Activated T-cell treated with anti-CD3 and anti-CD28 coated beads, Interleukin-2, amount 50 U/mL, for 4 hours (primary cell): ENCODE results near the gene NCKAP5. TPM values are rescaled to one million over a fixed set of nuclear protein-coding genes. Genes with fewer than 3 reads are reported as not detected.

Experiments
- ATAC-seq, 2 donors: fragments of 200-7000 bp; cut with Tn5 transposase; one replicate each; pipeline ENCODE4 v1.10.0; 2021
- DNase-seq: peaks from one replicate; pipeline ENCODE4 v3.0.0-alpha.2; 2020
- H3K27me3 Mint-ChIP-seq: one replicate; pipeline ENCODE4 v1.8.0; 2021; ENCODE audit warnings: low read depth, mixed read lengths
- H3K36me3 Mint-ChIP-seq: one replicate; pipeline ENCODE4 v1.8.0; 2022; ENCODE audit warnings: mixed read lengths; ENCODE audit not compliant: insufficient read depth
- H3K4me1 Mint-ChIP-seq: one replicate; pipeline ENCODE4 v1.8.0; 2021; ENCODE audit warnings: low read depth, mixed read lengths
- H3K4me3 Mint-ChIP-seq: one replicate; pipeline ENCODE4 v1.8.0; 2021; ENCODE audit warnings: mild to moderate bottlenecking, moderate library complexity, mixed read lengths
- H3K9me3 Mint-ChIP-seq: one replicate; pipeline ENCODE4 v1.8.0; 2021; ENCODE audit warnings: mixed read lengths
- total RNA-seq, 3 donors: library from RNA; stranded (reverse); gene quantifications; one replicate each; pipeline ENCODE4 v1.2.1, GENCODE V29; 2021

NCKAP5 gene
- under 1 TPM in 1 of 3 donors, not detected in 2; 0.03 TPM for total RNA-seq

DNA sequence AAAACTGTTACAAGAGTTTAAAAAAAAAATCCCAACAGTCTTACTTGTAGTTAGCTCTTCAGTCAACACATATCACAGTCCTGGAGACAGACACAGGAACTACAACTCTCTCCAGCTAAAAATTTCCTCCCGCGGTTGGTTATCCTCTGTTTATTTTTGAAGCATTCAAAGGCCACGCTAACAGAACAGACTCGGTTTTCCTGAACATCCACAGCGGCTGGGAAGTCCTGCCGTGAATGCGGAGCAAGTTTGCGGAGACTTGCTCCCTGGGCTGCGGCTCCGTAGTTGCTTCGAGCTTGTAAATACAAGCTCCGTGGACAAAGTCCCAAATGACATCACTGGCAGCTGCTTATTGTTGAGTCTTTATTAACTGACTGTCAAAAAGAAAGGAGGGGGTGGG, at the start of gene NCKAP5:
NCKAP5 (minus strand) TSS at position 292 of the 400 bp plus-strand sequence. CDS start 50,937 bp downstream, outside the sequence.
- ATAC-seq (no peak), DNase-seq (no peak)
- Mint-ChIP-seq H3K36me3 (no peaks in the 10 kb centered on the region), H3K4me3 (no peak within 1 kb of the TSS), H3K4me1 (no peaks in the 10 kb centered on the region), H3K9me3 (no peaks in the 10 kb centered on the region), H3K27me3 (peaks cover 3% of the 10 kb centered on the region)

- Mint-ChIP-seq H3K4me1 (no peaks in the 10 kb centered on the region), H3K9me3 (peaks cover 5% of the 10 kb centered on the region), H3K4me3 (no peak overlapping the region), H3K27me3 (no peaks in the 10 kb centered on the region), H3K36me3 (no peaks in the 10 kb centered on the region)
- no peak for DNase-seq
- ATAC-seq: no peak
These were observed 41.4 kb upstream of the NCKAP5 start for GRCh38 chr2:133609664-133610063.

- Mint-ChIP-seq H3K9me3 (no peaks in the 10 kb centered on the region), H3K4me1 (no peaks in the 10 kb centered on the region), H3K36me3 (no peaks in the 10 kb centered on the region), H3K27me3 (no peaks in the 10 kb centered on the region), H3K4me3 (no peak overlapping the region)
- DNase-seq (no peak), ATAC-seq (no peak)
These were observed 40.0 kb upstream of the NCKAP5 start for GRCh38 chr2:133608291-133608690.

DNA sequence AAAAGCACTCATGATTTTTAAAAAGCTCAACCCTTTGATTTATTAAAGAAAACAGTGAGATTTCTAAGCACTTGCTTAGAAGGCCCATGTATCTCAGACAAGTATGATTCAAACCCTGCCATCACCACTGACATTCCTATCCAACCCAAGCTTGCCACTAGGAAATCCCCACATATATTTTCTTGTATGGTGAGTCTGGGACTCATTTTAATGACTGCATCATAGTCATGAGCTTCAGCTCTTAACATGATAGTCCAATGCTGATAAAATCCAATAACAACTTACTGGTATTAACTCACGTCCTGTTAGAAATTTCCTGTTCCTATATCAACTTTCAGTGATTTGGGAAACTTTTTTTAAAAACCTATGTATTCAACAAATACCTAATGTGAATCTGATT, 39.4 kb upstream of the NCKAP5 start:
- H3K4me1 Mint-ChIP-seq: no peaks in the 10 kb centered on the region
- H3K27me3 Mint-ChIP-seq: no peaks in the 10 kb centered on the region
- H3K4me3 Mint-ChIP-seq: no peak overlapping the region
- no peak for ATAC-seq
- no peaks in the 10 kb centered on the region for H3K36me3 Mint-ChIP-seq
- no peak for DNase-seq
- H3K9me3 Mint-ChIP-seq: no peaks in the 10 kb centered on the region

GRCh38 chr2:133606616-133607015, 38.4 kb upstream of the NCKAP5 start:
- Mint-ChIP-seq H3K36me3 (no peaks in the 10 kb centered on the region), H3K27me3 (no peaks in the 10 kb centered on the region), H3K4me1 (no peaks in the 10 kb centered on the region), H3K4me3 (no peak overlapping the region), H3K9me3 (no peaks in the 10 kb centered on the region)
- ATAC-seq (no peak), DNase-seq (no peak)

DNA sequence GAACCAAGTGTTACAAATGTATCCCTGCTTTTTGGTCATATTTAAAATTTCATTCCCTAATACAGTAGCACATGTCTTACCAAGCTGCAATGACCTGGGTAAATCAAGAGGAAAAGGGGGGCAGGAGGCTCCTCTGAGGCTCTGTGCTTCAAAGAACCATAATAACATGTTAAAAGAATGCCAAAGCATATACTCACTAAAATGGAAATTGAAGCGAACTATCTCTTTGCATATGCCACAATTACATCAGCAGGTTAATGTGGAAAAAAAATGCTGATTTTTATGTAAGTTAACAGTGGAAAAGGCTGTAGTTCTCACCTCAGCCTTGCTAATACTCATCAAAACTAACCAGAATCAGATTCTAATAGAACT, 37.5 kb upstream of the NCKAP5 start:
- H3K4me1 Mint-ChIP-seq: no peaks in the 10 kb centered on the region
- no peaks in the 10 kb centered on the region for H3K9me3 Mint-ChIP-seq
- no peaks in the 10 kb centered on the region for H3K27me3 Mint-ChIP-seq
- H3K36me3 Mint-ChIP-seq: no peaks in the 10 kb centered on the region
- H3K4me3 Mint-ChIP-seq: no peak overlapping the region
- no peak for DNase-seq
- ATAC-seq: no peak

GRCh38 chr2:133605011-133605765, 36.9 kb upstream of the NCKAP5 start:
- no peak for DNase-seq
- H3K9me3 Mint-ChIP-seq: no peaks in the 10 kb centered on the region
- H3K36me3 Mint-ChIP-seq: no peaks in the 10 kb centered on the region
- no peak for ATAC-seq
- no peaks in the 10 kb centered on the region for H3K27me3 Mint-ChIP-seq
- no peaks in the 10 kb centered on the region for H3K4me1 Mint-ChIP-seq
- H3K4me3 Mint-ChIP-seq: no peak overlapping the region

DNA sequence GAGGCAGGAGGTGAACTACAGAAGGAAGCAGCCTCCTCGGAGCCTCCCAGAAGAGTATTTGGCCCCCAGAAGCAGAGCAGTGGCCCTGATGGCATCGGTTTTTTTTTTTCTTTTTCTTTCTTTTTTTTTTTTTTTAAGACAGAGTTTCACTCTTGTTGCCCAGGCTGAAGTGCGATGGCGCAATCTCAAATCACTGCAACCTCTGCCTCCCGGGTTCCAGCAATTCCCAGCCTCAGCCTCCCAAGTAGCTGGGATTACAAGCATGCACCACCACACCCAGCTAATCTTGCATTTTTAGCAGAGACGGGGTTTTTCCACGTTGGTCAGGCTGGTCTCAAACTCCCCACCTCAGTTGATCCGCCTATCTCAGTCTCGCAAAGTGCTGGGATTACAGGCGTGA, 34.8 kb upstream of the NCKAP5 start:
- no peak overlapping the region for H3K4me3 Mint-ChIP-seq
- no peaks in the 10 kb centered on the region for H3K4me1 Mint-ChIP-seq

DNA sequence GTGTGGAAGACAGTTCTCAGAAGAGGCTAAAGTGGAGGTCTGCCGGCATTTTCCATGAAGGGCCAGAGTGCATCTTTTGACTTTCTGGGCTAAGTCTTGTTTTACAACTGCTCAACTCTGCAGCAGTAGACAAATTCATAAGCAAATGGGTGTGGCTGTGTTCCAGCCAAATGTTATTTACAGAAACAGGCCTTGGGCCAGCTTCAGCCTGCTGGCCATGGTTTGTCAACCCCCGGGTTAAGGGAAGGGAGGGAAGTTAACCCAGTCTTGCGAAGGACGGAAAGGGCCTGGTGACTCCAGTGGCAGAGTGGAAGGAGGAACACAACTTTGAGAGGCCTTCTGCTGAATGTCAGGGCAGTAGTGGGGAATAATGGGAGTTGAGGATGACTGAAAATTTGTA, 34.3 kb upstream of the NCKAP5 start:
- ATAC-seq (no peak), DNase-seq (no peak)
- H3K36me3 Mint-ChIP-seq: no peaks in the 10 kb centered on the region
- no peaks in the 10 kb centered on the region for H3K4me1 Mint-ChIP-seq
- H3K27me3 Mint-ChIP-seq: no peaks in the 10 kb centered on the region
- no peak overlapping the region for H3K4me3 Mint-ChIP-seq
- H3K9me3 Mint-ChIP-seq: peaks cover 3% of the 10 kb centered on the region

More for the DNA sequence above, 34.8 kb upstream of the NCKAP5 start:
- Mint-ChIP-seq H3K27me3 (no peaks in the 10 kb centered on the region), H3K36me3 (no peaks in the 10 kb centered on the region), H3K9me3 (peaks cover 3% of the 10 kb centered on the region)
- DNase-seq (no peak), ATAC-seq (no peak)

DNA sequence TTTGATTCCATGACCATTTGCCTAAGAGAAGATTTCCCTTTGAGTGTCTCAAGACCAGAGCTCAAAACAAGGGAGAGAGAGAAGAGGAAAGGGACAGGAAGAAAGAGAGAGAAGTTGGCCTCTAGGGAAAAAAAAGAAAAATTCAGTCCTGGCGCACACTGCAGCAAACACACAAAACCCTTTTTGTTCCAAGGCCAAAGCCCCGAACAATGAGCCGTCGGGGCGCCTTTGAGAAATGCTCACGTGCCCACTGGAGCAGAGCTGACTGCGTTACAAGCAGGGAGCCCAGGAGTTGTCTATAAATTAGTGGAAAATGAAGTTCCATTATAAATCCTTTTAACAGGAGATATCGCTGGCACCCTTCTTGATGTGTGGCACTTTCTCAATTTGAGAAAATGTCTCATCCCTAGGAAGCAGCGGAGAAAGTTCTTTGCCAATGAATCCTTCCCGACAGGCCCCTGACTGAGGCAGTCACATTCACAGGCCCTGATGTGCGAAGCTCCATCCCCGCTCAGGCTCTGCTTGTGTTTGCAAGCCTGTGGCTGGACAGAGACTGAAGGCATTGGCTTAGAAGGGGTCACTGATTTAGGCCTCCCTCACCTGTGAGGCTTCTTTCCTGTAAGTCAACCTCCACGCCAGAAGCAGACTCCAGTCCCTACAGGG, 32.1 kb upstream of the NCKAP5 start:
- H3K4me3 Mint-ChIP-seq: no peak overlapping the region
- H3K9me3 Mint-ChIP-seq: peaks cover 3% of the 10 kb centered on the region
- H3K27me3 Mint-ChIP-seq: no peaks in the 10 kb centered on the region
- DNase-seq (no peak), ATAC-seq (no peak)
- H3K36me3 Mint-ChIP-seq: no peaks in the 10 kb centered on the region
- no peaks in the 10 kb centered on the region for H3K4me1 Mint-ChIP-seq

- no peak for DNase-seq
- no peaks in the 10 kb centered on the region for H3K4me1 Mint-ChIP-seq
- no peak overlapping the region for H3K4me3 Mint-ChIP-seq
- H3K27me3 Mint-ChIP-seq: no peaks in the 10 kb centered on the region
- no peak for ATAC-seq
- peaks cover 3% of the 10 kb centered on the region for H3K9me3 Mint-ChIP-seq
- no peaks in the 10 kb centered on the region for H3K36me3 Mint-ChIP-seq
These were observed 31.5 kb upstream of the NCKAP5 start for GRCh38 chr2:133599811-133600210.

DNA sequence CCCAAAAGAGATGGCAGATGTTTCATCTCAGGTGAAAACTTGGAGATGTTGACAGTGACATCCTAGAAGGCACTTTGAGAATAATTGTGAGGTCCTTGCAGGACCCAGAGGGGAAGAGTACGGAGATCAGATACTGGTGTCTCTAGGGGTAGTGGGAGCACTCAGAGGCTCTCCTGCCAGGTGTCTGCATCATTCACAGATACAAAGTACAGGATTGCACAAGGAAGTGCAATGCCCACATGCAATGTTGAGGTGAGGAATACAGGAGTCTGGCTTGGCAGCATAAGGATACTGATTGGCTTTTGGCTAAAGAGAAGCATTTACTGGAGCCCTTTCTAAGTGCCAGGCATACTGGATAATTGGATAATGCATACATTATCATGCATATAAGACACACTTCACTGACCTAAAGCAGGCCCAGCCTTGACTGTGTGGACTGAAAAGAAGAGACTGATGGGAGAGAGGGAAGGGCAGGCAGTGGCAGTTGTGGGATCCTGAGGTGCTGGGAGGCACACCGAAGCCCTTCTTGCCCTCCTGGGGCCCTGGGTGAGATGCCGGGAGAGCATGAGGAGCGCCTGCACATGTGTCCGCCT, 31.0 kb upstream of the NCKAP5 start:
- ATAC-seq (no peak), DNase-seq (no peak)
- Mint-ChIP-seq H3K36me3 (no peaks in the 10 kb centered on the region), H3K27me3 (no peaks in the 10 kb centered on the region), H3K4me1 (no peaks in the 10 kb centered on the region), H3K9me3 (peaks cover 3% of the 10 kb centered on the region), H3K4me3 (no peak overlapping the region)

DNA sequence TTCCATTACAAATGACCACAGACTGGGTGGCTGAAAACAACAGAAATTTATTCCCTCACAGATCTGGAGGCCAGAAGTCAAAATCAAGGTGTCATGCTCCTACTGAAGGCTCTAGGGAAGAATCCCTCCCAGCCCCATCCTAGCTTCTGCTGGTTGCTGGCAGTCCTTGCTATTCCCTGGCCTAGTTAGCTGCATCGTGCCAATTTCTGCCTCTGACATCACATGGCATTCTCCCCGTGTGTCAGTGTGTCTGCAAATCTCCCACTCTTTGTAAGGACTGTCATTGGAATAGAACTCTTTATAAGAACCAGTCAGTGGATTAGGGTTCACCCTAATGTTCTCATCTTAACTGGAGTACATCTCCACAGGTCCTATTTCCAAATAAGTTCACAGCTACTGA, 30.5 kb upstream of the NCKAP5 start:
- H3K4me1 Mint-ChIP-seq: no peaks in the 10 kb centered on the region
- H3K36me3 Mint-ChIP-seq: no peaks in the 10 kb centered on the region
- DNase-seq: no peak
- H3K4me3 Mint-ChIP-seq: no peak overlapping the region
- H3K9me3 Mint-ChIP-seq: peaks cover 3% of the 10 kb centered on the region
- ATAC-seq: no peak
- H3K27me3 Mint-ChIP-seq: no peaks in the 10 kb centered on the region

DNA sequence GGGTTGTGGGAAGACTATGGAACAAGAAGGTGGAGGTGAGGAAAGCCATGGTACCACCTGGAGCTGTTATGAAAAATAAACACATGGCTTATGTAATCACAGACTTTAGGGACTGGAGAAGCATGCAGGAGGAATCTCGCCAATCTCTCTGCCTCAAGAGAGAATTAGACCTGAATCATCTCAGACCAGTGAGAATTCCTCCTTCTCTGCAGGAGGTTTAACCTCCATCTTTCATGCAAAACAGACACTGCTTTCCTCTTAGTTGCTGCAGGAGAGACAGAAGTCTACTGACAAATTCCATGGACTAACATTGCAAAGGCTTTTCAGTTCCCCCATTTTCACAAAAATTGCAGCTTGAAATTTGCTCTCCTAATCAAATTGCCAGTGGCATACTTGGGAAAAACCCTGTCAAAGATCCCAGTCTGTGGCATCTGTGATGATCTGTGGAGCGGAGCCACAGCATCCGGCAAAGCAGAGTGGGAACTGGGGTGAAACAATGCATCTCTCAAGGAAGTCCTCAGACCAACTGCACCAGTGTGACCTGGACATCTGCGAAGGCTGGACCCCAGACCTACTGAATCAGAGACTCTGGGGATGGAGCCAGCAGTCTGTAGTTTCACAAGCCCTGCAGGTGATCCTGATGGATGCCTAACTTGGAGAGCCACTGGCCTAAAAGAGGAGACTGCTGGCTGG, 28.6 kb upstream of the NCKAP5 start:
- ATAC-seq (no peak), DNase-seq (no peak)
- Mint-ChIP-seq H3K36me3 (no peaks in the 10 kb centered on the region), H3K4me3 (no peak overlapping the region), H3K4me1 (no peaks in the 10 kb centered on the region), H3K9me3 (peaks cover 3% of the 10 kb centered on the region), H3K27me3 (no peaks in the 10 kb centered on the region)
